NCI-H2196 (cell line): Measurements from ENCODE around the gene DLG2.
A peak's percentile ranks its signal among the peaks of the same experiment; 100 is the strongest.
"Not testable (repeated sequence)": the region's sequence is repeated elsewhere in the genome, so short reads cannot be mapped to it uniquely, and the experiment has no call there.

Experiments
- DNase-seq: peaks from one replicate; lab custom pipeline; 2025; ENCODE audit not compliant: unreplicated experiment; lab: John Stamatoyannopoulos, UW

The DLG2 gene

GRCh38 chr11:85133636-85134035, 493.5 kb downstream of the DLG2 start:
- no peak for DNase-seq

DNA sequence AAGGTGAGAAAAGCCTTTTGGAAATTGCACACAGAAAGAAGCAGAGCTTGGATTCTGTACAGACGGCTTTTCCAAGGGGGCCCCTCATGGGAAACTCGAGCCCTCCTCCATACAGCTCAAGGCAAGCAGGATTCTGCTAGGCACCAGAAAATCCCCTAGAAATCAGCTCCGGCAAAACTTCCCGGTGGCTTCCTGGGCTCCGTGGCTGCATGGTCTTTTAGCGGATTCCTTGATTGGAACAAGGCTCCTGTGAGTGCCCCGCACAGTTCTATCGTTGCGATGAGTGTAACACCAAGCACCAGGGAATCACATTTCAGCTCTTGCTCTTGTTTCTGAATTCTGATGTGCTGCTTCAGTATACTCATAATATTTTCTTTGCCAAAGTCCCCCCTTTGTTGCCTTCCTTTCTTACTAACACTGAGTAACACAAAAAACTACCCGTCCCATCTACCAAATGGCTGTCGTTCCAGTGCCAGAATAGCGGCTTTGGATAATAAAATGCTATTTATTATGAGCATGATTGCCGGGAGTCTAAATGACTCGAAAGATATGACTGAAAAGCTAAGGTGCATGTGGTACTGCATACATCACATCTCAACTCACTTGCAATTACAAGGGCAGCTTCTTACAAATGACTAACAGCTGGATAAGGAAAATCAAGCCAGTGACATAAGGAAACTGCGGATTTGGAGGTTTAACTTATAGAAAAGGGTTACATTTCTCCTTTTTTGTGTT, 494.1 kb downstream of the DLG2 start:
- no peak for DNase-seq

DNA sequence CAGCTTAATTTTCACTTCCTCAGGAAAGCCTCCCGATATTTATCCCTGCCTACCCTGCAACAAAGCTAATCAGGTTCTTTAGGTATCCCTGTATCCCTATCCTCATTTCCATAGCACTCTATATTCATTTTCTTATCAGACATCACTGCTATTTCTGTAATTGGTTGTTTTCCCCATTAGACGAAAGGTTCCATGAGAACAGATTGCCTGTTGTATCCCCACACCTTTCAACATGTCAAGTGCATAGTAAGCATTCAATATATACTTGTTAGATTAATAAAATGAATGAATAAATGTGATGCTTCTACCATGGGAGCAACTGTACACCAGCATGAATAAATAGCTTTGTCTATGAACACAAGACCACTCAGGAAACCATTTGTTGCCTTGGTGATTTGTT, 499.8 kb downstream of the DLG2 start:
- DNase-seq: no peak

DNA sequence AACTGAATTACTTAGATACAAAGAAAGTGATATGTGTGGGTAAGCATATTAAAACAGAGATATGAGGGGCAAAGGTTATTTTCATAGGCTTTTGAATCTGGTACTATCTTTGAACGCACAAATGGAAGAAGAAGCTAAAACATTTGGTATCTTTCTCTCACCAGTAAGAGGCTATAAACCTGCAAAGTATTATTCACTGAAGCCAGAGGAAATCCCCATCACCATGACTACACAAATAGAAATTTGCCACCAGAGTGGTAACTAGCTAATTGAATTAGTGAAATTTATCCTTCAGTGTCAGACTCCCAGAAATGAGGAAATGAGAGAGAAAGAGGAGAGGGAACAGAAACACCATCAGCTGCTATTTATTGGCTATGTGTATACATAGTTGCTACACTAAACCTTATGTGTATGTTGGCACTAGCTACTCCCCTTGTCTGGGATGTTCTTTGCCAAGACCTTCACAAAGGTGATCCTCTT, 503.4 kb downstream of the DLG2 start:
- no peak for DNase-seq

GRCh38 chr11:85118151-85118550, 509.0 kb downstream of the DLG2 start:
- no peak for DNase-seq

DNA sequence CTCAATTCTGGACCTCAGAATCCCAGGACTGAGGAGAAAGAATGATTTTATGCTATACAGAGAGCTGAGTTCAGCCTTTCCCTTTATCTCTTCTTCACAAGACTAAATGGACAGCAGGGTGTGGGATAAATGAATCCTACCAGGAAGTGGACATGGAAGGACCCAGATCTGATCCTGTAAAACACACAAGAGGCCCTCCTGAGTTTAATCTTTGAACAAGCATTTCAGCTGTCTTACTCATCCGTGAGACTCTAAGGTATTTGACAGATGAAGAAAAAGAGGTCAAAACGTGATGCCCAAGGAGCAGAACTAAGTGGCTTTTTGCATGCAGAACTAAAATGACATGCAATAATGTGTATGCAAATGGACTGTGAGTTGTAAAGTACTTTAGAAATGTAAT, 511.3 kb downstream of the DLG2 start:
- DNase-seq: no peak

DNA sequence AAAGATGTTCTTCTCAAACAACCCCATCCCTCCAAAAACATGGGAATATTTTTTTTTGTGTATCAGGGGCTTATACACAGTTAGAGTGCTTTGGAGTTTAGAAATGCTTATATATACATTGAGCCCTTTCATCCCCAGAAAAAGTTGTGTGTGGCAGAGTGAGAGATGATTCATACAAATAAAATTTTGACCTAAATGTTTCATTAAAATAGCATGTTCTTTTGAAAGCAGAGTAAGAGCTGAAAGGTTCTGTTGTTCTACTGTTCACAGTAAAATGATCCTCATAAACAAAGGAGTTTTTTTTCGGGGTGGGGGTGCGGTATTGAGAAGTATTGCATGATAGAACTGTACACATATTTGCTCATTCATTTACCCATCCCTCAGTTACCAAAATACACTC, 512.4 kb downstream of the DLG2 start:
- DNase-seq: no peak

DNA sequence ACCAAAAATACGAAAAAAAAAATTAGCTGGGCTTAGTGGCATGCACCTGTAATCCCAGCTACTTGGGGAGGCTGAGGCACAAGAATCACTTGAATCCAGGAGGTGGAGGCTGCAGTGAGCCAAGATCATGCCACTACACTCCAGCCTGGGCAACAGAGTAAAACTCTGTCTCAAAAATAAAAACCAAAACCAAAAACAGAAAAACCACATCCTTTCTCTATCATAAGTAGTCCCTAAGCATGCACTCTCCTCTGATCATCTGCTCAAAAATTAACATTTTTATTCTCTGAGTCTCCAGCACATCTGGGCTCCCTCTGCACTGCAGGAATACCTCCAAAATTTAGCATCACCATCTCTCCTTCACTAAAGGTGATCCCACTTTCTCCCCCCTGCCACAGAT, 516.9 kb downstream of the DLG2 start:
- DNase-seq: not testable (repeated sequence)

- no peak for DNase-seq
Measured at GRCh38 chr11:85109141-85109540, 518.0 kb downstream of the DLG2 start.

DNA sequence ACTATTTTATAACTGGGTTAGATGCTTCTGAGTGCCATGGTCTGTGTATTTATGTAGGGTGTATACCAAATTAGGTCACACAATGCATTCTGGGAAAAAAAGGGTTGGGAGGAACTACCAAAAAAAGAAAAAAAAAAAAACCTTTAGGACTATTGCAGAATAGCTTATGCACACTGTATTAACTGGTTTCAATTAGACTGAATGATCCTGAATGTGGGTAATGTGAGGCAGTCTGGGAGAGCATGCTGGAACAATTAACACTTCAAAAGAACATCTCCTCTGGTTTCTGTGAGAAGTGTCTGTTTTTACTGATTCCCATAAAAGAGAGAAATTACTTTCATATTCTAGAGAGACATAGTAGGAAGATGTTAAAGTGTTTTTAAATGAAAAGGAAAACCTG, 521.3 kb downstream of the DLG2 start:
- DNase-seq: no peak

- DNase-seq: no peak
Measured at GRCh38 chr11:85099522-85099921, 527.6 kb downstream of the DLG2 start.

- no peak for DNase-seq
Measured at GRCh38 chr11:85098996-85099395, 528.1 kb downstream of the DLG2 start.

- no peak for DNase-seq
Measured at GRCh38 chr11:85096939-85097338, 530.2 kb downstream of the DLG2 start.

- DNase-seq: no peak
Measured at GRCh38 chr11:85095239-85095638, 531.9 kb downstream of the DLG2 start.

- DNase-seq: no peak
Measured at GRCh38 chr11:85094795-85095194, 532.3 kb downstream of the DLG2 start.

DNA sequence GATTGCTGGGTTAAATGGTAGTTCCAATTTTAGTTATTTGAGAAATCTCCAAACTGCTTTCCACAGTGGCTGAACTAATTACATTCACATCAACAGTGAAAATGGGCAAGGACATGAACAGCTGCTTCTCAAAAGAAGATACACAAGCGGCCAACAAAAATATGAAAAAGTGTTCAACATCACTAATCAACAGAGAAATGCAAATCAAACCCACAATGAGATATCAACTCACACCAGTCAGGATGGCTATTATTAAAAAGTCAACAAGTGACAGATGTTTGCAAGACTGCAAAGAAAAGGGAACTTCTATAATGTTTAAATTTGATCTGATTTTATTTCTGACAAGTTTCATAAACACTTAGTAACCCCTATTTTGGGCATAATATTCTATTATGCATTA, 537.5 kb downstream of the DLG2 start:
- DNase-seq: no peak

GRCh38 chr11:85088286-85088685, 538.9 kb downstream of the DLG2 start:
- DNase-seq: no peak

- DNase-seq: no peak
Measured at GRCh38 chr11:85086504-85087284, 540.5 kb downstream of the DLG2 start.

DNA sequence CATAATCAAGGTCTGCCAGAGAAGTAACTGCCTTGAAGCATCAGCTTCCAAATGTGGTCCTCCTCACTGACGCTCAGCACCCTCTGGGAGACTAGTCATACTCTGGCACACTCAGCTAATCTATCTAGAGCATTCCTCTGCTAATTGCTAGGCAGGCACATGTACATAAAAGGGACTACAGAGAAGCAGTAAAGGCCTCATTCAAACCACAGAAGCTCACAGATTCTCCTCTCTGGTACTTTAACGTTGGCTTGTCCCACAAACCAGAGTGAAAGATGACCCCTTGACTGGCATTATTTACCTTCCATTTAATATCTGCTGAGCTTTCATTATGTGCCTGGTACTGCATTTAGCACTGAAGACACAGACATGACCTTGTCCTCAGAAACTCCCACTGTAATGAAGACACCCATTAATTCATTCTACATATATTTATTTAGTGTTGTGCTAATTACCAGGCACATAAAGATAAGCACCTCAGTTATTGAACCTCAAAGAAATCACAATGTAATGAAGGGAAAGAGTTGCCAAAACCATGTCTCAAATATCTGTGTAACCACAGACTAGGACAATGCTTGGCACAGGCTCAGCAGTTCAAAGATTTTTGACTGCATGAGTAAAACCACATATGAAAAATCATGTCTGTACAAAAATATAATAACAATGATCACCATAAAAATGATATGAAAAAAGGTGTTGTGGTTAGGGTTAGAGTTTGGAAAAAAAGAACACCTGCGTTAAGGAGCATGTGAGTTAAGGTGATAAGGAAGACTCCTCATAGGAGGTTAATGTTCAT, 550.4 kb downstream of the DLG2 start:
- peak; percentile 21 for DNase-seq

DNA sequence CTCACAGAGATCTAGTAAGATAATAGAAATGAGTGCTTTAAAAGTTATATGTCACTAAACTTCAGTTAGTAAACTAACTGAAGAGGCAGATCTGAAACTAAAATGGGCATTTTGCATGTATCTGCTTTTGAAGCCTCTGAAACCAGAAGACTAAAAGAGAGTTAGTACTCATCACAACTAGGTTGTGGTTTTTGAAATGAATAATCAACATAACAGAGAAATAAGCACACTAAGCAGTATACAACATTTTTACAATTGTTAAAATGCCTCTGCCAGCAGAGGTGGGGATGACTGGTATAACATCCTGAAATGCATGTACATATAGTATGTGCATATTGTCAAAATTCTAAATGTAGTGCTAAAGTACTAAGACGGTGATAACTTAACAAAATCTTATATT, 564.5 kb downstream of the DLG2 start:
- DNase-seq: no peak

GRCh38 chr11:85052636-85053035, 574.5 kb downstream of the DLG2 start:
- DNase-seq: no peak

DNA sequence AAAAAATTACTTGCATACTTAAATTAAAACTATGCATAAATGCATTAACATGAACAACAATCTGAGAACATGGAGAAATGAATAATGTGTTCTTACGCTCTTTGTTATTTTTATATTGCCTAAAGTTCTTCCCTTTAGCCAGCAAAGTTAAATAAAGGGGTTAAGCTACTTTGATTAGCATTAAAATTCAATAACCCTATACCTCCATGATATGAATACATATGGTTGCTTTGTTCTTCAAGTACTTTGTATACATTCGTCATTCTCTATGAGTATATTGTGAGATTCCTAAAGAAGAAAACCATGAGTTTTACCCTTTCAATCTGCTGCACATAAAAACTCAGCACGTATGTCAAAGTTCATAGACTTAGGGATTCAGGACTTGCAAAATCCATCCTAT, 578.3 kb downstream of the DLG2 start:
- DNase-seq: no peak
